GM19035 (cell line): ENCODE measurements around the gene CFAP251.
"Not testable (repeated sequence)": the region's sequence is repeated elsewhere in the genome, so short reads cannot be mapped to it uniquely, and the experiment has no call there.

Experiments used
- ATAC-seq: cut with Tn5 transposase; IDR thresholded peaks from one replicate; pipeline ENCODE4 v1.9.1; 2021; ENCODE audit not compliant: unreplicated experiment

CFAP251 gene

DNA sequence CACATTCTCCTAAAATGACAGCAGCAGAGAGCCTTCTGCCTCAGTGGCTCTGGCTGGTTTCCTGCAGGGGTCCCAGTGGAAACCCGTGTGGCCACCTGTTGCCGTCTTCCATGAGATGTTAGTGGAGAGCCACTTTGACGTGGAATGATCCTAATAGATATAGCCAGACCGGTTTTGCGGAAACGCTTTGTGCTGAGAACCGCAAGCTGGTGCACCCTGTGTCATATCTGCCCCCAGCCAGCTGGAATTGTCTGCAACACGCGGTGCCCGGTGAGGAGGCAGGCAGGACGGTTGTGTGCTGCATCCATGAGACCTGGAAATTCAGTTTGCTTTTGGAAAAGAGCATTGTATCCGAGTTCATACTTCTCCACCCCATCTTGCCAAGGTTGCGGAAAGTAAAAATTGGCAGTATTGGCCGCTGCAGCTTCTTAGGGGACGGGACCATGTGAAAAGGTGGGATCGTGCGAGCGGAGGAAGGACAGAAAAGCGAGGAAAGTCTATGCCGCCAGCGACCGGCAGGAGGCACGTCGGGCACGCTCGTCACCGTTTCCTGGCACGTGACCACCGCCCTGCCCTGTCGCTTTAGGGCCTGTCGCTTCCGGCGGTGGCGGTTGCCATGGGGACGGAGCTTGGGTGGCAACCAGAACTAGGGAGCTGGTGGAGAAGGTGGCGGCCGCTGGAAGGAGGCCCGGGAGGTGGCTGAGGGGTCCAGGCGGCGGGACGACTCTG lies at the start of gene CFAP251:
Gene CFAP251 (plus strand): TSS at position 643 of the 729 bp plus-strand sequence. CDS start 2,714 bp downstream, outside the sequence.
- ATAC-seq: peak; percentile 90

GRCh38 chr12:121869229-121869628 lies 49.2 kb upstream of the CFAP251 start:
- ATAC-seq: not testable (repeated sequence)

GRCh38 chr12:121871467-121871866 lies 46.9 kb upstream of the CFAP251 start:
- no peak for ATAC-seq

GRCh38 chr12:121872546-121873215 lies 45.7 kb upstream of the CFAP251 start:
- ATAC-seq: no peak

DNA sequence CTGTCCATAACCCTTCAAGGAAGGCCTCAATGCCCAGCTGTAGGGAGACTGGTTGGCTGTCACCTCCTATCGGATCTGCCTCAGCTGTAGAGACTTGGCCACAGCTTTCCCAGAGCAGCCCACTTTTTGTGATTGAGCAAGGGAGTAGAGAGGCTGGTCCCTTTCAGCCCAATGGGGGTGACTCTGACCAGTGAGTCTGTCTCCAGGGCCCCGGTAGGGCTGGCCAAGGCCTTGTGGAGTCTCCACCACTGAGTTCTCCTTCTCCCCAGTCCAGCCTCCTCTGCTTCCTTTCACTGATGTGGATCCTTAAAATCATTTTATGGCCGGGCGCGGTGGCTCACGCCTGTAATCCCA lies 45.2 kb upstream of the CFAP251 start:
- no peak for ATAC-seq

DNA sequence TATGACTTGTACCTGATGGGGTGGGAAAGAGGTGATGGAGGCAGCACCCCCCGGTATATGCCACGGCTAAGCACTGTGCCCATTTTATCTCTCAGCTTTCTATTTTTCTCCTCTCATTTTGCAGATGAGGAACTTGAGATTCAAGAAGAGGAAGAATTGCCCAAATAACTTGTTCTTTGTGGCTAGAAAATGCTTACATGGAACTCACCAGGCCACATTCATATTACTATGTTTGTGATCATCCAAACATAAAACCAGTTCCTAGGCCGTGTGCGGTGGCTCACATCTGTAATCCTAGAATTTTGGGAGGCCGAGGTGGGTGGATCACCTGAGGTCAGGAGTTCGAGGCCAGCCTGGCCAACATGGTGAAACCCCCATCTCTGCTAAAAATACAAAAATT lies 44.3 kb upstream of the CFAP251 start:
- ATAC-seq: no peak

- no peak for ATAC-seq
Observed at GRCh38 chr12:121875582-121875981, 42.8 kb upstream of the CFAP251 start.

- not testable (repeated sequence) for ATAC-seq
Observed at GRCh38 chr12:121876080-121876447, 42.3 kb upstream of the CFAP251 start.

GRCh38 chr12:121883315-121883660 lies 35.1 kb upstream of the CFAP251 start:
- ATAC-seq: no peak

GRCh38 chr12:121885129-121885528 lies 33.3 kb upstream of the CFAP251 start:
- ATAC-seq: not testable (repeated sequence)

- no peak for ATAC-seq
Observed at GRCh38 chr12:121888083-121888477, 30.3 kb upstream of the CFAP251 start.

- peak; percentile 92 for ATAC-seq
Observed at GRCh38 chr12:121888478-121889273, 29.7 kb upstream of the CFAP251 start, which contains the start of gene PSMD9. Gene PSMD9, plus strand, starts transcription at chr12:121888790. Its CDS starts 67 bp downstream, at chr12:121888857.

- no peak for ATAC-seq
Observed at GRCh38 chr12:121889274-121889624, 29.1 kb upstream of the CFAP251 start.

DNA sequence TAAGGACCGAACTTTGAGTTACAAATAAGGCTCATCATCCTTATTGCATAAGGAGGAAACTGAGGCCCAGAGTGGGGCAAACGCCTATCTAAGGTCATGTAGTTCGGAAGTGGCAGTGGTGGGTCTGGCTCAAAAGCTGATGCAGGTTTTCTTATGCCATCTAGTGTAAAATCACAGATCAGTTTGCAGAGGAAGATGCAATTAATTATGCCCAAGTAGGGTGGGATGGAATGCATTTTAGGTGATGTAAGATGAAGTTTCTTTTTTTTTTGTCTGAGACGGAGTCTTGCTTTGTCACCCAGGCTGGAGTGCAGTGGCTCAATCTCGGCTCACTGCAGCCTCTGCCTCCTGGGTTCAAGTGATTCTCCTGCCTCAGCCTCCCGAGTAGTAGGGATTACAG lies 28.7 kb upstream of the CFAP251 start:
- not testable (repeated sequence) for ATAC-seq

DNA sequence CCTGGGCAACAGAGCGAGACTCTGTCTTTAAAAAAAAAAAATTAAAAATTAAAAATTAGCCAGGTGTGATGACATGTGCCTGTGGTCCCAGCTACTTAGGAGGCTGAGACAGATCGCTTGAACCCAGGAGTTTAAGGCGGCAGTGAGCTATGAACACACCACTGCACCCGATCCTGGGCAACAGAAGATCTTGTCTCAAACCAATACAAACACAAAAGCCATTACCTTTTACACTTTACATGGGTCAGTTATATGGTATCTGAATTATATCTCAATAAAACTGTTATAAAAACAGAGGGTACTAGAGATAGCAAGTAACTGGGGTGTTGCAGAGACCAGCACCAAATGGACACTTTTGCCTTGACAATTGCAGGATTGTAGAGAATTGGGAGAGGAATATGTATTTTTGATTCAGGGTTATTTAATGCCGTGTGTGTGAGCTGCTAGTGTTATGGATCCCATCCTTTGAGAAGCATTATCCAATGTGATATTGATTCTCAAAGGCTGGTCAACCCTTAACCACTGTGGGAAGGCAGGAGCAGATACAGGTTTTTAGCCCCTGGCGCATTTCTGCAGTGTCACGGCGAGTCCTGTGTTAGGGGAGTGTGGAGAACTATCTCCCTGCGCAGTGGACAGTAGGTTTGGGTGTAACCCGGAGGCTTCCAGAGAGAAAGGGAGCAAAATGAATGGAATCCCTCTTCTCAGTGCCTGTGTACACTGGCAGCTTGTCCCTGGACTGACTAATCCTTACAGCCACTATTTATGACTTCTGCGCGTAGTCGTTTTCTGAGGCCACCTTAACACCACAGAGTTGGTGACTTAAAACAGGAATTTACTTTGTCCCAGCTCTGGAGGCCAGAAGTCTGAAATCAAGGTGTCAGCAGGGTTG lies 25.5 kb upstream of the CFAP251 start:
- ATAC-seq: no peak

DNA sequence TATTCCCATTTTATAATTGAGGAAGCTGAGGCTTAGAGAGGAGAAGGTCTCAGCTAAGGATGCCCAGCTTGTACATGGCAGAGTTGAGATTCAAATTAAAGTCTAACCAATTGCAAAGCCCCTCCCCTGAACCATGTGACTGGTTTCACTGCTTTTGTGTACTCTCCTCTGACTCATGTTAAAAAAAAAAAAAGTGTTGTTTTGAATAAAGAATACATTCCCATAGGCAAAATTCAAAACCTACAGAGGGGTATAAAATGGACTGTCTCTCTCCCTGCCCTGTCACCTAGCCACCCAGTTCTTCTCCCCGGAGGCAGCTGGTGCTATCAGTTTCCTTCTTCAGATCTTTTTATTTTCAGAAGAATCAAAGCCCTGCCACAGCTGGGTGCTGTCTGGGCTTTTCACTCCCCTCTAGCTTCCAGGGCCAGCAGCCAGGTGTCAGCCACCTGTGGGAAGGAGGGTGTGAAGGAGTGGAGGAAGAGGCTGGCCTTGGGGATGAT lies 24.4 kb upstream of the CFAP251 start:
- no peak for ATAC-seq

DNA sequence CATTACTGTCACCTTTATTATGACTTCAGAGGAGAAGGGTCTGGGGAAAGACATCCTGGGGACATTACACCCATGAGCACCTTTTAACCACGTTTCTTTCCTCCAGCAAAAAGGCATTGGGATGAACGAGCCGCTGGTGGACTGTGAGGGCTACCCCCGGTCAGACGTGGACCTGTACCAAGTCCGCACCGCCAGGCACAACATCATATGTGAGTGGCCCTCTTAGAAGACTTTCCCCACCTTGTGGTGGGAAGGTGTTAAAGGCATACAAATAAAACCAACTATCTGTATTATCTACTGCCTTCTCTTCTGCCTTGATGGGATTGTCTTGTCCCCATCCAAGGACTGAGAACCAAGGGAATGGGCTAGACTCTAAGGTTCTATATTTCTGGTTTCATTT lies 23.8 kb upstream of the CFAP251 start:
- ATAC-seq: no peak

GRCh38 chr12:121898287-121898686 lies 20.1 kb upstream of the CFAP251 start:
- ATAC-seq: no peak

- no peak for ATAC-seq
Observed at GRCh38 chr12:121899590-121899989, 18.8 kb upstream of the CFAP251 start.

DNA sequence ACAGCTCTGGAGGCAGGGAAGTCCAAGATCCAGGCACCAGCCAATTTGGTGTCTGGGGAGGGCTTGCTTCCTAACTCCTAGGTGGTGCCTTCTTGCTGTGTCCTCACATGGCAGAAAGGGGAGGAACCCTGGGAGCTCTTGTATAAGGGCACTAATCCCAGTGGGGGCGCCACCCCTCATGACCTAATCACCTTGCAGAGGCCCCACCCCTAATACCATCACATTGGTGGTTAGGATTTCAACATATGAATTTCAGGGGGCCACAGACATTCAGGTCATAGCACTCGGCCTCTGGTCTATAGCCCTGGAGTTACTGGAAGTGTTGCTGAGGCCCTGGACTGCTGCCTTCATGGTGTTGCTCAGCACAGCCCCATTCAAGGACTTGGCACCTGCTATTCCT lies 15.2 kb upstream of the CFAP251 start:
- ATAC-seq: no peak

DNA sequence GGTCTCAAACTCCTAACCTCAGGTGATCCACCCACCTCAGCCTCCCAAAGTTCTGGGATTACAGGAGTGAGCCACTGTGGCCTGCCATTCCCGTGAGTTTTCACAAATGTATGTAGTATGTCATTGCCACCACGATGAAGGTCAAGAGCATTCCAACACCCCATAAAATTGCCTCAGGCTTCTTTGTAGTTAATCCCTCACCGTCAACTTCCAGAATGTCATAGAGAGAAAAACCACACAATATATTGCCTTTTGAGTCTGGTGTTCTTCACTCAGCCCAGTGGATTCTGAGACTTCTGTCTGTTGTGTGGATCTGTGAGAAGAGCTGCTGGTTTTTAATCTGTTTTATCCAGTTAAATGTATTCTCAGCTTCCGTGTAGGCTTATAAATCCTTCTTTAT lies 12.6 kb upstream of the CFAP251 start:
- no peak for ATAC-seq
